Activated naive CD4-positive, alpha-beta T cell treated with anti-CD3 and anti-CD28 coated beads, Interleukin-2, amount 10 ng/mL, durations not matched to agents 7 days and 5 days (primary cell): ENCODE data around the gene SRRM3.
"Not testable (repeated sequence)": the region's sequence is repeated elsewhere in the genome, so short reads cannot be mapped to it uniquely, and the experiment has no call there.

Experiments
- CTCF ChIA-PET: fragments of 350-600 bp; sonication (Branson Sonifier 250); formaldehyde crosslinking; loops from one replicate; lab custom pipeline; 2021; ENCODE audit warnings: antibody characterized with exemption; lab: Charles Lee
- DNase-seq: peaks from one replicate; pipeline ENCODE4 v3.0.0-alpha.2; 2020
- H3K27ac Mint-ChIP-seq: one replicate; pipeline ENCODE4 v1.8.0; 2021; ENCODE audit warnings: mild to moderate bottlenecking, moderate library complexity, mixed read lengths
- H3K27me3 Mint-ChIP-seq: one replicate; pipeline ENCODE4 v1.8.0; 2021; ENCODE audit warnings: mild to moderate bottlenecking, mixed read lengths
- H3K36me3 Mint-ChIP-seq: one replicate; pipeline ENCODE4 v1.8.0; 2021; ENCODE audit warnings: mixed read lengths
- H3K4me1 Mint-ChIP-seq: one replicate; pipeline ENCODE4 v1.8.0; 2021; ENCODE audit warnings: mixed read lengths
- H3K4me3 Mint-ChIP-seq: one replicate; pipeline ENCODE4 v1.8.0; 2021; ENCODE audit warnings: mild to moderate bottlenecking, moderate library complexity, mixed read lengths
- H3K9me3 Mint-ChIP-seq: one replicate; pipeline ENCODE4 v1.8.0; 2021; ENCODE audit warnings: mixed read lengths

SRRM3 gene

GRCh38 chr7:76173566-76174205 is 28.0 kb upstream of the SRRM3 start:
- Mint-ChIP-seq H3K27me3 (peaks cover 11% of the 10 kb centered on the region), H3K4me1 (peaks cover 12% of the 10 kb centered on the region), H3K4me3 (no peak overlapping the region), H3K9me3 (no peaks in the 10 kb centered on the region), H3K36me3 (no peaks in the 10 kb centered on the region), H3K27ac (no peak overlapping the region)
- no peak for DNase-seq
- CTCF ChIA-PET, result interaction anchor here (1.0 kb wide), 1 partner anchor 140 kb away, joined by 4 read pairs; no protein-coding TSS in a partner anchor

GRCh38 chr7:76176951-76177350 is 24.7 kb upstream of the SRRM3 start:
- DNase-seq, H3K27ac Mint-ChIP-seq, H3K36me3 Mint-ChIP-seq, H3K4me1 Mint-ChIP-seq, H3K4me3 Mint-ChIP-seq, H3K9me3 Mint-ChIP-seq: not testable (repeated sequence)
- peaks cover 13% of the 10 kb centered on the region for H3K27me3 Mint-ChIP-seq
- CTCF ChIA-PET, result interaction anchor here (0.6 to 4.7 kb wide), 11 partner anchors 10 to 220 kb away, joined by 3 to 73 read pairs (median 6); no protein-coding TSS in a partner anchor

- DNase-seq, result no peak
- no peaks in the 10 kb centered on the region for H3K9me3 Mint-ChIP-seq
- H3K36me3 Mint-ChIP-seq, result no peaks in the 10 kb centered on the region
- peaks cover 8% of the 10 kb centered on the region for H3K4me1 Mint-ChIP-seq
- CTCF ChIA-PET, result interaction anchor here (1.5 to 4.7 kb wide), 8 partner anchors 12 to 138 kb away, joined by 4 to 73 read pairs (median 18); no protein-coding TSS in a partner anchor
- H3K4me3 Mint-ChIP-seq, result no peak overlapping the region
- H3K27ac Mint-ChIP-seq, result no peak overlapping the region
- peaks cover 9% of the 10 kb centered on the region for H3K27me3 Mint-ChIP-seq
Measured at GRCh38 chr7:76179686-76180085, 22.0 kb upstream of the SRRM3 start.

DNA sequence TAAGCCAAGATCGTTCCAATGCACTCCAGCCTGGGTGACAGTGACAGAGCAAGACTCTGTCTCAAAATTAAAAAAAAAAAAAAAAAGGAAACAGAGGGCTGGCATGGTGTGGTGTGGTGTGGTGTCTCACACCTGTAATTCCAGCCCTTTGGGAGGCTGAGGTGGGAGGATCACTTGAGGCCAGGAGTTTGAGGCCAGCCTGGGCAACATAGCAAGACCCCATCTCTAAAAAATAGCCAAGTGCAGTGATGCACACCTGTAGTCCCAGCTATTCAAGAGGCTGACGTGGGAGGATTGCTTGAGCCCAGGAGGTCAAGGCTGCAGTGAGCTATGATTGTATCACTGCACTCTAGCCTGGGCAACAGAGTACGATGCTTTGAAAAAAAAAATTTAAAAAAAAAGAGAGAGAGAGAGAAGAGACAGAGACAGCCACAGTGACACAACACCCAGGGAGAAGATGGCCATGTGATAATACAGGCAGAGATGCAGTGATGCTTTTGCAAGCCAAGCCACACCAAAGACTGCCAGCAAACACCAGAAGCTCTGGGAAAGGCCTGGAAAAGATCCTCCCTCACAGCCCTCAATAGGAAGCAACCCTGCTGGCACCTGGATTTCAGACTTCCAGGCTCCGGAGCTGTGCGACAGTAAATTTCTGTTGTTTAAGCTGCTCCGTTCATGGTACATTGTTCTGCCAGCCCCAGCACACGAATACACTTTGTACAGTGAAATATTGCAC is 19.3 kb upstream of the SRRM3 start:
- H3K4me3 Mint-ChIP-seq, result no peak overlapping the region

GRCh38 chr7:76185187-76185896 is 16.4 kb upstream of the SRRM3 start:
- CTCF ChIA-PET, result interaction anchor here (1.1 to 1.7 kb wide), 2 partner anchors 9 to 78 kb away, joined by 3 to 5 read pairs; no protein-coding TSS in a partner anchor

More for the DNA sequence above, 19.3 kb upstream of the SRRM3 start:
- Mint-ChIP-seq H3K4me1 (peaks cover 8% of the 10 kb centered on the region), H3K9me3 (no peaks in the 10 kb centered on the region), H3K27ac (no peak overlapping the region), H3K36me3 (no peaks in the 10 kb centered on the region), H3K27me3 (peaks cover 13% of the 10 kb centered on the region)
- CTCF ChIA-PET, result interaction anchor here (0.7 kb wide), 1 partner anchor 156 kb away, joined by 3 read pairs; no protein-coding TSS in a partner anchor
- DNase-seq, result no peak

GRCh38 chr7:76187272-76187671 is 14.4 kb upstream of the SRRM3 start:
- Mint-ChIP-seq H3K4me1 (no peaks in the 10 kb centered on the region), H3K27ac (no peak overlapping the region), H3K36me3 (no peaks in the 10 kb centered on the region), H3K4me3 (no peak overlapping the region), H3K9me3 (no peaks in the 10 kb centered on the region), H3K27me3 (peaks cover 8% of the 10 kb centered on the region)
- CTCF ChIA-PET, result interaction anchor here (0.6 to 1.3 kb wide), 2 partner anchors 9 to 128 kb away, joined by 3 to 4 read pairs; no protein-coding TSS in a partner anchor
- DNase-seq, result no peak

More at GRCh38 chr7:76185187-76185896, 16.4 kb upstream of the SRRM3 start:
- Mint-ChIP-seq H3K27ac (no peak overlapping the region), H3K36me3 (no peaks in the 10 kb centered on the region), H3K4me1 (no peaks in the 10 kb centered on the region), H3K4me3 (no peak overlapping the region), H3K27me3 (peaks cover 4% of the 10 kb centered on the region), H3K9me3 (no peaks in the 10 kb centered on the region)
- DNase-seq, result no peak

DNA sequence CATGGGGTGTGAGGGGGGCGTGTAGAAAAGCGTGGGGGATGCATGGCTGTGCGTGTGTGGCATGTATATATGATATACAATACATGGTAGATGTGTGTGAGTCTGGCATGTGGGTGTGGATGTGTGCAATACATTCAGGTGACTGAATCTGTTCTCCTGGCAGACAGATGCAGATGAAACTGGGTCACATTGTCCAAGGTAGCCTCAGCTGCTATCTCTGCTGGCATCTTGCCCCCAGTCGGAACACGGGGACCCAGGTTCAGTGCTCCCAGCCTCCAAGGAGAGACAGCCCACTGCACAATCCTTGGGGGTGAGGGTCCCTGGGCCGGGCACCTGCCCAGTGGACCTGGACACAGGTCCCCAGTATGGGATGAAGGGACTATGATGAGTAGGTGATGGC is 12.4 kb upstream of the SRRM3 start:
- Mint-ChIP-seq H3K4me3 (no peak overlapping the region), H3K9me3 (no peaks in the 10 kb centered on the region), H3K27me3 (peaks cover 13% of the 10 kb centered on the region), H3K27ac (no peak overlapping the region), H3K4me1 (no peaks in the 10 kb centered on the region), H3K36me3 (no peaks in the 10 kb centered on the region)
- CTCF ChIA-PET, result interaction anchor here (2.5 kb wide), 1 partner anchor 11 kb away, joined by 10 read pairs; no protein-coding TSS in a partner anchor
- no peak for DNase-seq

DNA sequence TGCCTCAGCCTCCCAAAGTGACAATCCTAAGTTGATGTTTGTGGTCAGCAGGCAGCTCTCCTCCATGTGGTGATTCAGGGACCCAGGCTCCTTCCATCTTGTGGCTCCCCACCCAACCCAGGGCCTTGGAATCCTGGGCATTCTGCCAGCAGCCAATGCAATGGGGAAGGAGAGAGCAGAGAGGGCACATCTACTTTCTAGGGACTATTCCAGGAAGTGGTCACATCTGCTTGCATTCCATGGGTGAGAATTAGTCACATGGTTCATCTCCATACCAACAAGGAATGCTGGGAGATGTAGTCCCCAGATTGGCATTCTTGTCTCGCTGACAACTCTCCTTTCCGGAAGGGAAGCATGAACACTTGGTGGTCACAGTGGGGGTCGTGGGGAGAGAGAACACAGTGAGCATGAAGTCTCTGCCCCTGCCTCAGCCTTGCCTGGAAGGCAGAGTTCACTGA is 9.9 kb upstream of the SRRM3 start:
- H3K27ac Mint-ChIP-seq, result no peak overlapping the region
- no peaks in the 10 kb centered on the region for H3K4me1 Mint-ChIP-seq
- H3K9me3 Mint-ChIP-seq, result no peaks in the 10 kb centered on the region
- H3K27me3 Mint-ChIP-seq, result peaks cover 20% of the 10 kb centered on the region
- no peaks in the 10 kb centered on the region for H3K36me3 Mint-ChIP-seq
- CTCF ChIA-PET, result interaction anchor here (1.1 kb wide), 1 partner anchor 13 kb away, joined by 4 read pairs; no protein-coding TSS in a partner anchor
- no peak for DNase-seq
- no peak overlapping the region for H3K4me3 Mint-ChIP-seq

DNA sequence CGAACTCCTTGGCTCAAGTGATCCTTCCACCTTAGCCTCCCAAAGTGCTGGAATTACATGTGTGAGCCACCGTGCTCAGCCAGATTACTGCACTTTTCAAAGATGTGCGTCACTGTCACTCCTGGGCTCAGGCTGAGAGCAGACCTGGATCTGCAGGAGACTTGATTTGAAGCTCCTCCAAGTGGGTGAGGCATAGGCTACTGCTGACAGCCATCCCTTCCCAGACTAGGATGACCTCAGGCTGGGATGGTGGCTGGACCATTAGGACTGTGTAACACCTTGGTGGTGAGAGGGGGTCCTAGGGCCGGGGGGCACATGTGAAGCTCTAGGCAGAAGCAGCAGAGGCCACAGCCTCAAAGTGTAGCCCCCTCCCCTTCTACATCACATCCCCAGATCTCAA is 8.2 kb upstream of the SRRM3 start:
- H3K4me3 Mint-ChIP-seq, result no peak overlapping the region
- peaks cover 23% of the 10 kb centered on the region for H3K27me3 Mint-ChIP-seq
- H3K36me3 Mint-ChIP-seq, result no peaks in the 10 kb centered on the region
- DNase-seq, result no peak
- no peaks in the 10 kb centered on the region for H3K4me1 Mint-ChIP-seq
- no peak overlapping the region for H3K27ac Mint-ChIP-seq
- CTCF ChIA-PET, result interaction anchor here (0.8 to 1.6 kb wide), 3 partner anchors 10 to 121 kb away, joined by 3 to 7 read pairs (median 4); no protein-coding TSS in a partner anchor
- no peaks in the 10 kb centered on the region for H3K9me3 Mint-ChIP-seq

GRCh38 chr7:76193883-76194282 is 7.8 kb upstream of the SRRM3 start:
- CTCF ChIA-PET, result interaction anchor here (1.3 to 1.6 kb wide), 2 partner anchors 15 to 121 kb away, joined by 4 to 7 read pairs; no protein-coding TSS in a partner anchor
- Mint-ChIP-seq H3K4me1 (no peaks in the 10 kb centered on the region), H3K27ac (no peak overlapping the region), H3K4me3 (no peak overlapping the region), H3K36me3 (no peaks in the 10 kb centered on the region), H3K9me3 (no peaks in the 10 kb centered on the region), H3K27me3 (peaks cover 23% of the 10 kb centered on the region)
- DNase-seq, result no peak

GRCh38 chr7:76196786-76197185 is 4.9 kb upstream of the SRRM3 start:
- H3K9me3 Mint-ChIP-seq, result no peaks in the 10 kb centered on the region
- no peak overlapping the region for H3K4me3 Mint-ChIP-seq
- CTCF ChIA-PET, result no interaction called here
- H3K4me1 Mint-ChIP-seq, result no peaks in the 10 kb centered on the region
- no peak overlapping the region for H3K27ac Mint-ChIP-seq
- peaks cover 34% of the 10 kb centered on the region for H3K27me3 Mint-ChIP-seq
- DNase-seq, result no peak
- no peaks in the 10 kb centered on the region for H3K36me3 Mint-ChIP-seq

- CTCF ChIA-PET, result no interaction called here
- Mint-ChIP-seq H3K36me3 (no peaks in the 10 kb centered on the region), H3K27me3 (peaks cover 36% of the 10 kb centered on the region), H3K4me3 (no peak overlapping the region), H3K9me3 (no peaks in the 10 kb centered on the region), H3K4me1 (no peaks in the 10 kb centered on the region), H3K27ac (no peak overlapping the region)
- no peak for DNase-seq
Measured at GRCh38 chr7:76198202-76198601, 3.5 kb upstream of the SRRM3 start.

GRCh38 chr7:76202666-76203030 is 952 bp downstream of the SRRM3 start:
- Mint-ChIP-seq H3K36me3 (no peaks in the 10 kb centered on the region), H3K9me3 (no peaks in the 10 kb centered on the region), H3K4me1 (no peaks in the 10 kb centered on the region), H3K27ac (no peak overlapping the region), H3K4me3 (no peak overlapping the region), H3K27me3 (peaks cover 26% of the 10 kb centered on the region)
- DNase-seq, result no peak
- CTCF ChIA-PET, result interaction anchor here (1.0 to 1.9 kb wide), 5 partner anchors 10 to 111 kb away, joined by 3 to 8 read pairs (median 3); no protein-coding TSS in a partner anchor
